ENCODE measurements around the gene OR1Q1. TPM values are rescaled to one million over a fixed set of nuclear protein-coding genes. Genes with fewer than 3 reads are reported as not detected.

OR1Q1 gene
- total and polyA plus RNA-seq, 12 donors: not detected

DNA sequence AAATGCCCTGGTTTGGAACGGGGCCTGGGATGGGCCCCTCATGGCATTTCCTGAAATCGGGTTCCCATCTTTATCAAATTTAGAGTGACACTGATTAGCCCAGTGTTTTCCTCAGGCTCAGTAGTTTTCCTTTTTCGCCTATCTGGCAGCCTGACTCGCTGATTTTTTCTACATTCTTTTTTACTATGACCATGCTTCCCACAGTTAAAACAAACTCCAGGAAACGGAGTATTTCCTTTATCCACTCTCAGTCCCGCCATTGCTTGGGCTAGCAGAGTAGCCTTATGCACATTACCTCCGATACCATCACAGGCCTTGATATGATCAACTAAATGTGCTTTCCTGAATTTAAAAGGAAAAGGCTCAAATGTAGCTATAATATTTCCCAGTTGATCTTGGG lies 5.5 kb downstream of the OR1Q1 start:
- 49 to 56% methylated on average over 7 of the region's 7 CpGs for WGBS, 2 donors
- no peak for TF ChIP-seq CTCF (IDR thresholded peaks at IDR 0.05)
- intact Hi-C loops (cut with DNase I): no loop called here

GRCh38 chr9:122642226-122642625 lies 27.7 kb downstream of the OR1Q1 start:
- Histone ChIP-seq H3K4me3 (no peak overlapping the region), H3K27me3 (no peaks in the 10 kb centered on the region), H3K27ac (no peak overlapping the region), H3K4me1 (no peaks in the 10 kb centered on the region), H3K9me3 (peaks cover 0 to 38% (median 8%) of the 10 kb centered on the region in 11 donors), H3K36me3 (no peaks in the 10 kb centered on the region)
- DNase-seq (no peak), ATAC-seq (no peak)
- intact Hi-C loops (cut with DNase I): no loop called here
- 27 to 40% methylated on average over 2 of the region's 2 CpGs for WGBS, 2 donors
- TF ChIP-seq CTCF (IDR thresholded peaks at IDR 0.05): no peak

More for the DNA sequence above, 5.5 kb downstream of the OR1Q1 start:
- Histone ChIP-seq H3K27ac (no peak overlapping the region), H3K4me3 (no peak overlapping the region), H3K36me3 (no peaks in the 10 kb centered on the region), H3K9me3 (peaks cover 0 to 11% (median 0%) of the 10 kb centered on the region in 11 donors), H3K27me3 (no peaks in the 10 kb centered on the region), H3K4me1 (no peaks in the 10 kb centered on the region)
- DNase-seq (no peak), ATAC-seq (no peak)

DNA sequence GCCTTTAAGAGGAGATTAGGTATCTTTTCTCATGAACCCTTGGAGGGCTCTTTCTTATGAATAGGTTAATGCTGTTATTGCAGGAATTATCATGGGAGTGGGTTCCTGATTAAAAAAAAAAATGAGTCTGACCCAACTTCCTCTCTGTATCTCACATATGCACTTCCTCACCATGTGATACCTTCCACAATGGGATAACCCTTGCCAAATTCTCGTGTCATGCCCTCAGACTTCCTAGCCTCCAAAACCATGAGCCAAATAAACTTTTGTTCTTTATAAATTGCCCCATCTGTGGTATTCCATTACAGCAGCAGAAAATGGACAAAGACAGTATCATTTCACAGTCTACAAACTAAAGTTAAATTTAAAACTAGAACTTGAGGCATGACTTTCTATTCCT lies 41.8 kb downstream of the OR1Q1 start:
- Histone ChIP-seq H3K27me3 (no peaks in the 10 kb centered on the region), H3K36me3 (no peaks in the 10 kb centered on the region), H3K9me3 (no peaks in the 10 kb centered on the region), H3K27ac (peak overlapping the region in 5 of 10 donors; percentile 23 to 75 (median 32)), H3K4me3 (no peak overlapping the region), H3K4me1 (peaks cover 0 to 4% (median 0%) of the 10 kb centered on the region in 9 donors)
- ATAC-seq (peak in 7 of 8 donors; percentile 28 to 91 (median 74)), DNase-seq (peak in 1 of 2 donors; percentile 13)
- intact Hi-C loops (cut with DNase I): no loop called here
- 17 to 18% methylated on average over 1 of the region's 1 CpG for WGBS, 2 donors
- TF ChIP-seq CTCF (IDR thresholded peaks at IDR 0.05): no peak

DNA sequence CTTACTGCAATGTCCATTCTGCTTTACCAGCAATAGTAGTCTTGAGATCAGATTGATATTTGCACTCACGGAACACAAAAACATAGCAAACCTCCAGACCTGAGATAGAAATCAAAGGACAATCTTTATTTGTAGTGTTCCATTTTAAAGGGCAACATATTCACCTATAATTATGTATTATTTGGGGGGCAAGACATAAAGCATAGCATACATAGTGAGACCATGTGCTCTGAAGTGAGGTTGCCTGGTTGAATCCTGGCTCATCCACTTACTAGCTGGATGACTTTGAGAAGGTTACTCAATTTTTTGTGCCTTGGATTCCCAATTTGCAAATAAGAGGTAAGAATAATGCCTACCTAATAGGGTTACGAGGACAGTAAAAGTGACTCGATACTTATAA lies 43.0 kb downstream of the OR1Q1 start, which contains the start of gene OR1B1:
OR1B1 (minus strand) TSS at position 101 of the 400 bp plus-strand sequence.
- Histone ChIP-seq H3K9me3 (no peaks in the 10 kb centered on the region), H3K27ac (peak within 1 kb of the TSS in 2 of 10 donors; percentile 26 to 75), H3K27me3 (peaks cover 0 to 3% (median 0%) of the 10 kb centered on the region in 7 donors), H3K36me3 (no peaks in the 10 kb centered on the region), H3K4me1 (peaks cover 0 to 4% (median 0%) of the 10 kb centered on the region in 9 donors), H3K4me3 (no peak within 1 kb of the TSS)
- TF ChIP-seq CTCF (IDR thresholded peaks at IDR 0.05): no peak
- ATAC-seq (no peak), DNase-seq (no peak)
- intact Hi-C loops (cut with DNase I): no loop called here
- 82 to 91% methylated on average over 3 of the region's 3 CpGs for WGBS, 2 donors
